GM18498 (cell line): Measurements from ENCODE around the gene FGF1.

ENCODE experiments used
- ATAC-seq: cut with Tn5 transposase; IDR thresholded peaks from one replicate; pipeline ENCODE4 v1.9.1; 2021; ENCODE audit warnings: mild to moderate bottlenecking, moderate library complexity; ENCODE audit not compliant: unreplicated experiment

FGF1 gene

GRCh38 chr5:142544946-142545649 is 140.8 kb downstream of the FGF1 start:
- ATAC-seq: no peak

GRCh38 chr5:142544071-142544753 is 141.7 kb downstream of the FGF1 start:
- no peak for ATAC-seq

- ATAC-seq: no peak
Measured at GRCh38 chr5:142542906-142543305, 143.0 kb downstream of the FGF1 start.
